ENCODE measurements around the gene MEF2A. TPM values are rescaled to one million over a fixed set of nuclear protein-coding genes. Genes with fewer than 3 reads are reported as not detected.
A peak's percentile ranks its signal among the peaks of the same experiment; 100 is the strongest.
"Not testable (repeated sequence)": the region's sequence is repeated elsewhere in the genome, so short reads cannot be mapped to it uniquely, and the experiment has no call there.

MEF2A gene
- total and polyA plus RNA-seq, 2 donors (not counting 1 experiment from before 2014, with no cell fraction given) = 44.0 to 102 TPM

DNA sequence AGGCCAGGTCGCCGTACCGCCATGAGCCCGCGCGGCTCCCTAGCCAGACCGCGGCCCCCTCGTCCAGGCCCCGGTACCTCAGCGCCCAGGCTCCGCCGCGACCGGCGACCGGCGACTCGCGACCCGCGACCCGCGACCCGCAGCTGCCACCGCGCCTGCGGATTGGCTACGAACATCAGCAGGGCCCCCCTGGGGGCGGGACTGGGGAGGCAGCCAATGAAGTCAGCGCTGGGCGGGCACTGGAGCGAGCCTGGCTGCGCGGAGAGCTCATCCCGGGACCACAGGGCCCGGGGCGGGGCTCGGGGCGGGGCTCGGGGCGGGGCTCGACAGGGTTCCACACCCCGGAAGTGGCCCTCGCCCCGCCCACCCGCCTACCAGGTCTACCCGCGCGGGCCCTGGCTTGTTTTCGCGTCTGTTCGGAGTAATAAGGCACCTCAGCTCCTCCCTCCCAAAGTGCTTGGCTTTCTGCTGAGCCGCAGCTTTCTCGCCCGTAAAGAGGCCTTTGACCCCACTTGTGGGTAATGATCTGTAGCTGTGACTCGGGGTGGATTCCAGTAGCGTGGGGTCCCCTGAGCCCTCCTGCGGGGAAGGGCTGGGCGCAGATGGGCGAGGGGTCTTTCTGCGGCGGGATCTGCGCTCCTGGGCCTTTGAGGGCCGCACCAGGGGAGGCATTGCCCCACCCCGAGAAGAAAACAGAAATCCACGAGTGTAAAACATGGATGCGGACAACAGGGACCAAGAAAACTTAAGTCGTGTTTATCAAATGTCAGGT lies 167.7 kb downstream of the MEF2A start, which contains the start of gene LYSMD4:
Gene LYSMD4, minus strand, starts transcription at position 170 of the 772 bp plus-strand sequence. CDS start 1,438 bp downstream, outside the sequence.
- Mint-ChIP-seq H3K27me3 (no peaks in the 10 kb centered on the region), H3K4me1 (peaks cover 14% of the 10 kb centered on the region), H3K9me3 (ENCODE audit: insufficient read depth) (no peaks in the 10 kb centered on the region), H3K4me3 (peak within 1 kb of the TSS; percentile 90), H3K27ac (peak within 1 kb of the TSS; percentile 90)
- Histone ChIP-seq H3K27me3 (replicated peaks in 1 of 4; ENCODE audit: control extremely low read depth in 1 of 4, control insufficient read depth in 3 of 4, insufficient read depth in 4 of 4, low read length in 3 of 4) (no peaks in the 10 kb centered on the region), H3K4me1 (ENCODE audit: control insufficient read depth in 2 of 2, insufficient read depth in 2 of 2, low read length in 2 of 2) (peaks cover 10 to 13% of the 10 kb centered on the region in 2 donors), H3K36me3 (replicated peaks in 1 of 2; ENCODE audit: control extremely low read depth in 1 of 2, control insufficient read depth in 1 of 2, extremely low read depth in 1 of 2, insufficient read depth in 2 of 2, low read length in 1 of 2) (no peaks in the 10 kb centered on the region), H3K9ac (ENCODE audit: low read length) (peak within 1 kb of the TSS; percentile 83), H3K4me3 (ENCODE audit: control extremely low read depth in 1 of 5, extremely low read depth in 1 of 5, insufficient read depth in 1 of 5, low read depth in 2 of 5, low read length in 4 of 5) (peak within 1 kb of the TSS; percentile 12 to 89 (median 77)), H3K79me2 (ENCODE audit: control insufficient read depth, insufficient read depth, low read length) (no peaks in the 10 kb centered on the region), H3K27ac (ENCODE audit: low read length in 2 of 2) (peak within 1 kb of the TSS; percentile 70 to 77), H4K20me1 (ENCODE audit: control insufficient read depth, insufficient read depth, low read length, poor library complexity, severe bottlenecking) (no peaks in the 10 kb centered on the region), H2AFZ (ENCODE audit: insufficient read depth, low read depth, low read length, poor library complexity, severe bottlenecking) (peak within 1 kb of the TSS; percentile 99), H3K9me3 (ENCODE audit: control extremely low read depth in 1 of 3, control insufficient read depth in 2 of 3, insufficient read depth in 1 of 3, low read length in 2 of 3) (peaks cover 0 to 5% (median 0%) of the 10 kb centered on the region in 3 donors), H3K4me2 (replicated peaks; ENCODE audit: low read depth, low read length, poor library complexity, severe bottlenecking) (peak within 1 kb of the TSS; percentile 98)
- TF ChIP-seq, protein P1, sequence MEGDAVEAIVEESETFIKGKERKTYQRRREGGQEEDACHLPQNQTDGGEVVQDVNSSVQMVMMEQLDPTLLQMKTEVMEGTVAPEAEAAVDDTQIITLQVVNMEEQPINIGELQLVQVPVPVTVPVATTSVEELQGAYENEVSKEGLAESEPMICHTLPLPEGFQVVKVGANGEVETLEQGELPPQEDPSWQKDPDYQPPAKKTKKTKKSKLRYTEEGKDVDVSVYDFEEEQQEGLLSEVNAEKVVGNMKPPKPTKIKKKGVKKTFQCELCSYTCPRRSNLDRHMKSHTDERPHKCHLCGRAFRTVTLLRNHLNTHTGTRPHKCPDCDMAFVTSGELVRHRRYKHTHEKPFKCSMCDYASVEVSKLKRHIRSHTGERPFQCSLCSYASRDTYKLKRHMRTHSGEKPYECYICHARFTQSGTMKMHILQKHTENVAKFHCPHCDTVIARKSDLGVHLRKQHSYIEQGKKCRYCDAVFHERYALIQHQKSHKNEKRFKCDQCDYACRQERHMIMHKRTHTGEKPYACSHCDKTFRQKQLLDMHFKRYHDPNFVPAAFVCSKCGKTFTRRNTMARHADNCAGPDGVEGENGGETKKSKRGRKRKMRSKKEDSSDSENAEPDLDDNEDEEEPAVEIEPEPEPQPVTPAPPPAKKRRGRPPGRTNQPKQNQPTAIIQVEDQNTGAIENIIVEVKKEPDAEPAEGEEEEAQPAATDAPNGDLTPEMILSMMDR (IDR thresholded peaks at IDR 0.05) = no peak
- no peak for TF ChIP-seq EZH2 (IDR thresholded peaks at IDR 0.05; ENCODE audit: borderline replicate concordance, insufficient read depth, low read depth, low read length, poor library complexity, severe bottlenecking)
- ATAC-seq (ENCODE audit: low read depth) = peak; percentile 100
- POLR2A ChIA-PET = interaction anchor here (0.5 to 2.5 kb wide), 6 partner anchors 16 to 482 kb away, joined by 3 to 18 read pairs (median 5); partner anchors contain the start of gene LRRC28
- intact Hi-C loops (cut with micrococcal nuclease) = loop anchor here (1.0 to 10.0 kb wide), 8 partner anchors 22 to 1989 kb away; partner anchors contain the start of genes ASB7, IGF1R, LINS1 and LRRC28
- 12% methylated on average over 64 of the region's 69 CpGs for WGBS (ENCODE audit: insufficient coverage)
- peak; percentile 96 for DNase-seq
- CTCF ChIA-PET = interaction anchor here (0.9 to 8.3 kb wide), 5 partner anchors 11 to 460 kb away, joined by 3 to 48 read pairs (median 14); no protein-coding TSS in a partner anchor

DNA sequence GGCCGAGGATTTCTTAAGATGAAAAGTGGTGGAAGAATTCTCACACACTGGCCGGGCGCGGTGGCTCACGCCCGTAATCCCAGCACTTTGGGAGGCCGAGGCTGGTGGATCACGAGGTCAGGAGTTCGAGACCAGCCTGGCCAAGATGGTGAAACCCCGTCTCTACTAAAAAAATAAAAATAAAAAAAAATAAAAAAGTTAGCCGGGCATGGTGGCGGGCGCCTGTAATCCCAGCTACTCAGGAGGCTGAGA lies 168.2 kb downstream of the MEF2A start:
- Mint-ChIP-seq H3K4me1 (peaks cover 14% of the 10 kb centered on the region), H3K27ac (peak overlapping the region; percentile 90), H3K4me3 (peak overlapping the region; percentile 88)
- not testable (repeated sequence) for H3K79me2 ChIP-seq (ENCODE audit: control insufficient read depth, insufficient read depth, low read length); H3K9me3 ChIP-seq (ENCODE audit: control extremely low read depth in 1 of 3, control insufficient read depth in 2 of 3, insufficient read depth in 1 of 3, low read length in 2 of 3); H3K36me3 ChIP-seq (replicated peaks in 1 of 2; ENCODE audit: control extremely low read depth in 1 of 2, control insufficient read depth in 1 of 2, extremely low read depth in 1 of 2, insufficient read depth in 2 of 2, low read length in 1 of 2); H3K9me3 Mint-ChIP-seq (ENCODE audit: insufficient read depth); H3K27me3 ChIP-seq (replicated peaks in 1 of 4; ENCODE audit: control extremely low read depth in 1 of 4, control insufficient read depth in 3 of 4, insufficient read depth in 4 of 4, low read length in 3 of 4); DNase-seq; H3K27me3 Mint-ChIP-seq; H4K20me1 ChIP-seq (ENCODE audit: control insufficient read depth, insufficient read depth, low read length, poor library complexity, severe bottlenecking); ATAC-seq (ENCODE audit: low read depth)
- 100% methylated on average over 4 of the region's 13 CpGs for WGBS (ENCODE audit: insufficient coverage)
- Histone ChIP-seq H3K4me1 (ENCODE audit: control insufficient read depth in 2 of 2, insufficient read depth in 2 of 2, low read length in 2 of 2) (peaks cover 10 to 13% of the 10 kb centered on the region in 2 donors), H2AFZ (ENCODE audit: insufficient read depth, low read depth, low read length, poor library complexity, severe bottlenecking) (peak overlapping the region; percentile 99), H3K4me3 (ENCODE audit: control extremely low read depth in 1 of 5, extremely low read depth in 1 of 5, insufficient read depth in 1 of 5, low read depth in 2 of 5, low read length in 4 of 5) (peak overlapping the region in 4 of 5 experiments; percentile 48 to 81 (median 52)), H3K4me2 (replicated peaks; ENCODE audit: low read depth, low read length, poor library complexity, severe bottlenecking) (peak overlapping the region; percentile 98), H3K9ac (ENCODE audit: low read length) (peak overlapping the region; percentile 76), H3K27ac (ENCODE audit: low read length in 2 of 2) (peak overlapping the region; percentile 70 to 77)
- POLR2A ChIA-PET = interaction anchor here (2.5 kb wide), 1 partner anchor 483 kb away, joined by 18 read pairs; the partner anchor contains the start of gene LRRC28
- intact Hi-C loops (cut with micrococcal nuclease) = loop anchor here (5.0 to 10.0 kb wide), 4 partner anchors 193 to 1988 kb away; partner anchors contain the start of genes ASB7, IGF1R, LINS1 and TARS3
- CTCF ChIA-PET = interaction anchor here (2.6 to 8.3 kb wide), 3 partner anchors 22 to 460 kb away, joined by 14 to 48 read pairs (median 33); no protein-coding TSS in a partner anchor
